Fibroblast of villous mesenchyme (primary cell): ENCODE results near the gene ERICH2. TPM values are rescaled to one million over a fixed set of nuclear protein-coding genes. Genes with fewer than 3 reads are reported as not detected.
A peak's percentile ranks its signal among the peaks of the same experiment; 100 is the strongest.

ENCODE experiments used
- DNase-seq: peaks from one replicate; pipeline ENCODE4 v3.0.0-alpha.2; 2010; ENCODE audit warnings: low read depth
- H3K4me3 ChIP-seq: 2 replicates; pipeline ENCODE4 v1.5.1; 2011; ENCODE audit warnings: low read depth, mild to moderate bottlenecking, low read length
- total RNA-seq: library from RNA; depleted of rRNA; stranded (reverse); fragments of >200 nt; gene quantifications from 2 replicates; pipeline ENCODE4 v1.2.3, GENCODE V29; 2012
- TF ChIP-seq, protein P1 (sequence below): IDR thresholded peaks from 2 replicates; pipeline ENCODE4 v1.5.1; 2012; ENCODE audit warnings: low read depth, mild to moderate bottlenecking, low read length; ENCODE audit not compliant: insufficient read depth

ERICH2 gene
- total RNA-seq, 1 donor = not detected

DNA sequence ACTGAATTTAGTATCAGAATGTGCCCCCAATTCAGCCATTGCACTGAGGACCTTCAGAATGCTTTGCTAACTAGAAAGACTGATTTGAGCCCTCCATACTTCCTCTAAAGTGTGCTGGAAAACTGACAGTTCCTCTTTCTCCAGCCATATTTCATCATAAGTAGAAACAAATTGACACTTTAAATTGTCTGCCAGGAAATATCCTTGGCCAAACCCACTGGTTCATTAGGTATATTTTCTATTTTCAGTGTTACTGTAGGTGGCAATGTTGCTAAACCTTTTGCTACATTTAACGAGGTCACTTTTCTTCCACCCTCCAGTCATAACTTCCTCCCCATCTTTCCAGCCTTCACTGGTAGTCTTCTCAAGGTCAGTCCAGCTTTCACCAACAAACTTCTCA is 33.5 kb upstream of the ERICH2 start:
- H3K4me3 ChIP-seq = no peak overlapping the region
- DNase-seq = no peak
- TF ChIP-seq, protein P1, sequence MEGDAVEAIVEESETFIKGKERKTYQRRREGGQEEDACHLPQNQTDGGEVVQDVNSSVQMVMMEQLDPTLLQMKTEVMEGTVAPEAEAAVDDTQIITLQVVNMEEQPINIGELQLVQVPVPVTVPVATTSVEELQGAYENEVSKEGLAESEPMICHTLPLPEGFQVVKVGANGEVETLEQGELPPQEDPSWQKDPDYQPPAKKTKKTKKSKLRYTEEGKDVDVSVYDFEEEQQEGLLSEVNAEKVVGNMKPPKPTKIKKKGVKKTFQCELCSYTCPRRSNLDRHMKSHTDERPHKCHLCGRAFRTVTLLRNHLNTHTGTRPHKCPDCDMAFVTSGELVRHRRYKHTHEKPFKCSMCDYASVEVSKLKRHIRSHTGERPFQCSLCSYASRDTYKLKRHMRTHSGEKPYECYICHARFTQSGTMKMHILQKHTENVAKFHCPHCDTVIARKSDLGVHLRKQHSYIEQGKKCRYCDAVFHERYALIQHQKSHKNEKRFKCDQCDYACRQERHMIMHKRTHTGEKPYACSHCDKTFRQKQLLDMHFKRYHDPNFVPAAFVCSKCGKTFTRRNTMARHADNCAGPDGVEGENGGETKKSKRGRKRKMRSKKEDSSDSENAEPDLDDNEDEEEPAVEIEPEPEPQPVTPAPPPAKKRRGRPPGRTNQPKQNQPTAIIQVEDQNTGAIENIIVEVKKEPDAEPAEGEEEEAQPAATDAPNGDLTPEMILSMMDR = no peak

DNA sequence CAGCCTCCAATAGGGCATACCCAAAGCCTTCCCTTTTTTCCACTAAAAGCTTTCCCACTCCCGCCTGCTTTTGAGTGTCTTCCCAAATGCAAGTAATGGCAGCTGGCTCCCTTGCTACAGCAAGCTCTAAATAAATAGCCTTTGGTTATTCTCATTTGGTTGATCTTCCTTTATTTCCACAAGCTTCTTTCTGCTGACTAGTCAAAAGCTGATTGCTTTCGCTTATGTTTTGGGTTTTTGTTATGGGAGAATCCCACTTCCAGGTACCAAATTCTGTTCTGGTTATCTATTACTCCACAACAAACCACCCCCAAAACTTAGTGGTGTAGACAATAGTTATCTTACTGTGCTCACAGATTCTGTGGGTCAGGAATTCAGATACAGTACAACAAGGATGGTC is 32.8 kb upstream of the ERICH2 start:
- DNase-seq = no peak
- TF ChIP-seq, protein P1 = no peak
- H3K4me3 ChIP-seq = no peak overlapping the region

DNA sequence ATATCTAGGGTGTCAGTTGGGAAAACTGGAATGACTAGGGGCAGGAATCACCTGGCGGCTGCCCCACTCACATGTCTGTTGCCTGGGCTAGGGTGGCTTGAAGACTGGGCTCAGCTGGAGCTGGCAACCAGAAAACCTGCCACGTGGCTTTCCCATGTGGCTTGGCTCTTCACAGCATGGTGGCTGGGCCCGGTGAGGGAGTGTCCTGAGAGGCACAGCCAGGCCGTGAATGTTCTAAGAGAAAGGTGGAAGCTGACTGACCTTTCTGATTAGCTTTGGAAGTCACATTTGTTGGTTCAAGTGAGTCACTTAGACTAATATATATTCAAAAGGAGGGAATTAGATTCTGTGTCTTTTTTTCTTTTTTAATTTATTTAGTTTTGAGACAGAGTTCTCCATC is 32.4 kb upstream of the ERICH2 start:
- H3K4me3 ChIP-seq = no peak overlapping the region
- no peak for DNase-seq
- TF ChIP-seq, protein P1 = no peak

DNA sequence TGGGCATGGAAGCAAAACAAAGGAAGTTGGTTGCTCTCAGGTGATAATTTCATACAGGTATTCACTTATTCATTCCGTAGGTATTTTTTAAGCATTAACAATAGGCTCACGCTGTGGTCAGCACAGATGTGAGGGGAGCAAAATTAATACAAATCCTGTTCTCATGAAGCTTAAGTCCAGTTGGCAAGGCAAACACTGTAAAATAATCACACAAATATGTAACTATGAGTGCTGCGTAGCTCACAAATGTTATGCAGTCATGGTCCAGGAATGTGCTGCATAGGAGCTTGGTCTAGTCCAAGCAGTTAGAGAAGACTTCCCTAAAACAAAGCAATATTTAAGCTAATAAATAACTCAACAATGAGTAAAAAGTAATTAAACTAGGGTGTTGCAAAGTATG is 31.1 kb upstream of the ERICH2 start:
- peak; percentile 86 for DNase-seq
- H3K4me3 ChIP-seq = no peak overlapping the region
- TF ChIP-seq, protein P1 = no peak

DNA sequence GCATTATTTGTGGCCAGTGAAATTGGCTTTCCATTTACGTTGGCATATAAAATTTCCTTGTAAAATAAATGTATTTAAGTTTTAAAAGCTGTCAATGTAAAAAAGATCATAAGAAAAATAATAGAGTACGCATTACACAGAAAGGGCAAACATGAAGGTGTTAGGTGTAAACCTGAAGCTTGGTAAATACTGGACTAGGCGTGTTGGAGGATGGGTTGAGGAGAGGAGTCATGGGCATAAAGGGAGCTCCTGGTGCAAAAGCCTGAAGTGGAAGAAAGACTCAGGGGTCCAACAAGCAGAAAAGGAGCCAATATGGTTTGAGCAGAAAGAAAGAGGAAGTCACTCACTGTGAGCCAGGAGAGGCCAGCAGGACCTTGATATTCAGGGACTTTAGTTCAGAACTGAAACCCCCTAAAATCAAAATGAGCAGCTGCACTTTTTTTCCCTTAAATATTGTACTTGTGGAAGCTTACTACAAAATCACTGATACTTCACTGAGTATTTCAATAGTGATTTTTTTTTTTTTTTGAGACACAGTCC is 30.6 kb upstream of the ERICH2 start:
- no peak for DNase-seq
- H3K4me3 ChIP-seq = no peak overlapping the region
- TF ChIP-seq, protein P1 = no peak

DNA sequence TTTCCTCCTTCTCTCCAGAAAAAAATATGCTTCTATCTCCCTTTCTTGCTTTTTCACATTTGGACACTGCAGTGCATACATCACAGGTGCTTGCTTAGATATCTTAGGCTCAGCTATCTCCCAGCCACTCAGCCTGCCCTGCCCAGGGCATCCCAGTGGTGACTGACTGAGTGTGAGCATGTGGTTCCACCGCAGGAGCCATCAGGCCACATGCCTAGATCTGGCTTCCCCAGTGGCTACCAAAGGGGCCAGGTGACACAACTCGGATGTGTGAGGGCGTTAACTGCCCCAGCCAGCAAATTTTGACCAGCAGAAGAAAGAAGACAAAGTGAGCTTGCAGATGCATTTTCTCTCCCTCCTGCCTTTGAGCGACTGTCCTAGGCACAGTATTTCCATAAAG is 29.5 kb upstream of the ERICH2 start:
- no peak overlapping the region for H3K4me3 ChIP-seq
- TF ChIP-seq, protein P1 = no peak
- no peak for DNase-seq

DNA sequence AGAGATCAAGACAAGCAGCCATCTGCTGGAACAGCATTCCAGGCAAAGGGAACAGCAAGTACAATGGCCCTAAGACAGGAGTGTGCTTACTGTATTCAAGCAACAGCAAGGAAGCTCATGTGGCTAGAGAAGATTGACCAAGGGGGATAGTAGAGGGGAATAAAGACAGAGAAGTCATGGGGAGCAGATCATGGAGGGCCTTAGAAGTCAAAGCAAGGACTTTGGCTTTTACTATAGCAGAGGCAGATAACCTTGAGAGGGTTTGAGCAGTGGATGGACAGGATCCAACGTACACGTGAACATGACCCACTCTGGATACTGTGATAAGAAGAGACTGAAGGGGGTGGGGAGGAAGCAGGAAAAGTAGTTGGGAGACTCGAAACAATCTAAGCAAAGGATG is 28.2 kb upstream of the ERICH2 start:
- TF ChIP-seq, protein P1 = no peak
- no peak overlapping the region for H3K4me3 ChIP-seq
- DNase-seq = no peak
